CD4-positive, CD25-positive, alpha-beta regulatory T cell (primary cell): Measurements from ENCODE around the gene U2AF1L4. TPM values are rescaled to one million over a fixed set of nuclear protein-coding genes. Genes with fewer than 3 reads are reported as not detected.

ENCODE experiments used
- ATAC-seq, 2 donors: fragments of 150-1000 bp; cut with Tn5 transposase; one replicate each; pipeline ENCODE4 v1.10.0; 2021; ENCODE audit warnings: low read depth in 2 of 2, moderate number of reproducible peaks in 2 of 2, moderate library complexity in 1 of 2
- DNase-seq, 3 donors: peaks; one replicate each; pipeline versions ENCODE4 v3.0.0 to v3.0.0-alpha.2; 2012 to 2022; ENCODE audit warnings: mixed read lengths in 1 of 3
- H3K27ac ChIP-seq: one replicate; pipeline ENCODE4 v1.7.0; 2013; ENCODE audit warnings: mild to moderate bottlenecking, low read length; ENCODE audit not compliant: insufficient read depth, poor library complexity, severe bottlenecking
- H3K27me3 ChIP-seq: one replicate; pipeline ENCODE4 v1.7.0; 2013; ENCODE audit warnings: low read length; ENCODE audit not compliant: control insufficient read depth, insufficient read depth
- H3K36me3 ChIP-seq: one replicate; pipeline ENCODE4 v1.7.0; 2013; ENCODE audit warnings: mild to moderate bottlenecking, low read length, moderate library complexity; ENCODE audit not compliant: control insufficient read depth, insufficient read depth
- H3K4me1 ChIP-seq: 2 replicates; pipeline ENCODE4 v1.7.0; 2013; ENCODE audit warnings: mild to moderate bottlenecking, low read length; ENCODE audit not compliant: insufficient read depth, control insufficient read depth, poor library complexity, severe bottlenecking
- H3K4me3 ChIP-seq: one replicate; pipeline ENCODE4 v1.7.0; 2013; ENCODE audit warnings: low read depth, mild to moderate bottlenecking, low read length, moderate library complexity
- H3K9me3 ChIP-seq, 2 experiments: 1 replicate in 1 of 2; 2 replicates in 1 of 2; pipeline ENCODE4 v1.7.0; 2013; ENCODE audit warnings: low read length in 2 of 2, mild to moderate bottlenecking in 1 of 2, moderate library complexity in 1 of 2; ENCODE audit not compliant: control insufficient read depth in 2 of 2
- H3K27ac Mint-ChIP-seq, 3 donors: one replicate each; pipeline ENCODE4 v1.8.0; 2020 to 2022; ENCODE audit warnings: mild to moderate bottlenecking in 3 of 3, mixed read lengths in 3 of 3, moderate library complexity in 2 of 3
- H3K27me3 Mint-ChIP-seq: one replicate; pipeline ENCODE4 v1.8.0; 2022; ENCODE audit warnings: mild to moderate bottlenecking, mixed read lengths
- H3K36me3 Mint-ChIP-seq: one replicate; pipeline ENCODE4 v1.8.0; 2020; ENCODE audit warnings: mixed read lengths
- H3K4me1 Mint-ChIP-seq, 4 donors: one replicate each; pipeline ENCODE4 v1.8.0; 2020 to 2022; ENCODE audit warnings: mixed read lengths in 4 of 4, mild to moderate bottlenecking in 1 of 4
- H3K4me3 Mint-ChIP-seq, 4 donors: one replicate each; pipeline ENCODE4 v1.8.0; 2020 to 2022; ENCODE audit warnings: mild to moderate bottlenecking in 4 of 4, mixed read lengths in 4 of 4, moderate library complexity in 3 of 4
- H3K9me3 Mint-ChIP-seq, 7 donors: one replicate each; pipeline ENCODE4 v1.8.0; 2020 to 2022; ENCODE audit warnings: mixed read lengths in 7 of 7, mild to moderate bottlenecking in 3 of 7, moderate library complexity in 2 of 7
- polyA plus RNA-seq, 4 donors: library from polyadenylated mRNA; unstranded; fragments of 300-500 nt; fragmentation: Illumina TruSeq; gene quantifications; one replicate each; pipeline ENCODE4 v1.2.3, GENCODE V29; 2021
- total RNA-seq: library from RNA; stranded (reverse); gene quantifications from one replicate; pipeline ENCODE4 v1.2.3, GENCODE V29; 2022

Gene U2AF1L4
- total and polyA plus RNA-seq, 5 donors from 2014 or later, result 48.4 to 70.8 (median 62.6) TPM

DNA sequence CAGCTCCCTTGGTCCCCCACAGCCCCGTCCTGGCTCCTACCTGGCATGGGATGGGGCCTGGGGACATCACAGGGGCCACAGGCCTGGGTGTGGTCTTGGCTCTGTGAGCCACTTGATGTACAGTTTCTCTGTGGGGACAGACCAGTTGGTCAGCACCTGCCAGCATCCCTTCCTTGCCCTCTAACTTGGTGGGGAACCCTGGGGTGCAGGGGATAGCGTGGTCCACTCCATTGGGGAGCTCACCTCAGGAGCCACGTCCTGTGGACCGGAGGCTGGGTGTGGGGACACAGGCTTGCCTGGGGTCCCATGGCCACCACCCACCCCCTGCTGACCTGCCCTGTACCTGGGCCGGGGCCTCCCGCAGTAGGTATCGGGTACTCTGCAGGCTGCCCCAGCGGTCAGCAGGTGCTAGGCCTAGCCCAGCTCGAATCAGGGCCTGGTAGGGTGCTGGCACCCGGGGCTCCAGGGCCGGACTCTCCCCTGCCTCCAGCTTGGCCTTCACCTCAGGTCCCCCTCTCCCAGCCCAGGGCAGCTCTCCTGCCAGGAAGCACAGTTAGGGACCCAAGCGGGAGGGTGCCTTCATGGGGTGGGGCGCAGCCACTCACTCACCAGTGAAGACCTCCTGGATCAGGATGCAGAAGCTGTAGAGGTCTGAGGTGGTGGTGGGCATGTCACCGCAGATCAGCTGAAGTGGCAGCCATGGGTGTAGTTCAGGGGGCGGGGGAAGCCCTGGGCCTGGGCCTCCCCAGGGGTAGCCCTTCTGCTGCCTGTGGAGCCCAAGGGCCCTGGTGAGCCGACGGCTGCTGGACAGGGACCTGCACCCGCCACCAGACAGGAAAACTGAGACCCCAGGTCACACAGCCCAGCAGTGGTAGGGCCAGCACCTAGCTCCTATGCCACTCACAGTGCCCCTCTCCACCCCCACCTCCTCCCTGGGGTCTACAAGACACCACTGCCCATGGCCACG, 45.0 kb upstream of the U2AF1L4 start:
- Histone ChIP-seq H3K27me3 (no peaks in the 10 kb centered on the region), H3K9me3 (no peaks in the 10 kb centered on the region), H3K4me1 (no peaks in the 10 kb centered on the region), H3K36me3 (no peaks in the 10 kb centered on the region), H3K27ac (no peak overlapping the region), H3K4me3 (no peak overlapping the region)
- DNase-seq (no peak), ATAC-seq (no peak)
- Mint-ChIP-seq H3K27me3 (no peaks in the 10 kb centered on the region), H3K27ac (no peak overlapping the region), H3K4me3 (no peak overlapping the region), H3K4me1 (no peaks in the 10 kb centered on the region), H3K36me3 (no peaks in the 10 kb centered on the region), H3K9me3 (peaks cover 0 to 1% (median 0%) of the 10 kb centered on the region in 7 donors)

- H3K9me3 Mint-ChIP-seq, result peaks cover 0 to 1% (median 0%) of the 10 kb centered on the region in 7 donors
- H3K27me3 Mint-ChIP-seq, result no peaks in the 10 kb centered on the region
- H3K4me3 ChIP-seq, result no peak overlapping the region
- no peaks in the 10 kb centered on the region for H3K27me3 ChIP-seq
- H3K36me3 Mint-ChIP-seq, result no peaks in the 10 kb centered on the region
- H3K4me1 ChIP-seq, result no peaks in the 10 kb centered on the region
- H3K4me1 Mint-ChIP-seq, result no peaks in the 10 kb centered on the region
- no peak for DNase-seq
- no peak overlapping the region for H3K27ac Mint-ChIP-seq
- no peaks in the 10 kb centered on the region for H3K9me3 ChIP-seq
- H3K36me3 ChIP-seq, result no peaks in the 10 kb centered on the region
- H3K27ac ChIP-seq, result no peak overlapping the region
- H3K4me3 Mint-ChIP-seq, result no peak overlapping the region
- no peak for ATAC-seq
Observed at GRCh38 chr19:35789195-35789977, 44.2 kb upstream of the U2AF1L4 start.

DNA sequence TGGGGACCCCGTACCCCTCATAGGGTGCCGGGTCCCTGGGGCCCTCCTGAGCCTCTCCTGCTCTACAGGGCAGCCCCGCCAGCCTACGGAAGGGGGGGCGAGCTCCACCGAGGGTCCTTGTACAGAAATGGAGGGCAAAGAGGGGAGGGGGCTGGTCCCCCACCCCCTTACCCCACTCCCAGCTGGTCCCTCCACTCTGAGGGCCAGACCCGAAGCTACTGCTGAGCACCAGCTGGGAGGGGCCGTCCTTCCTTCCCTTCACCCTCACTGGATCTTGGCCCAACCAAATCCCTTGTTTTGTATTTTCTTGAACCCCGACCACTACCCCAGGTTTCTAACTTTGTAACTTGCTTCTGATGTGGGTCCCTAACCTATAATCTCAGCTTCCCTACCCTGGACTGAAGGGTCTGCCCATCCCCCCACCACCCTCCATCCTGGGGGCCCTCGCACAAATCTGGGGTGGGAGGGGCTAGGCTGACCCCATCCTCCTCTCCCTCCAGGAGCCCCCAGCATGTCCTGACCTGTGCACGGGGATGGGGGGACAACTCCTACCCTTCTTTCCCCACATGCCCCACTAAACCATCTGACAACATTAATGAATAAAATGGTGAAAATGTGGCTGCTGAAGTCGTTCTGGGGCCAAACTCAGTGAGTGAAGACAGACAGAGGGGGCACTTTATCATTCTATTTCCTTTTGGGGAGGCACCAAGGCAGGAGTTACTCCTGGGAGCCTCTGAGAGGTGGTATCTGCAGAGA, 43.2 kb upstream of the U2AF1L4 start:
- H3K27ac ChIP-seq, result no peak overlapping the region
- H3K4me1 ChIP-seq, result no peaks in the 10 kb centered on the region
- no peak overlapping the region for H3K4me3 ChIP-seq
- peaks cover 2% of the 10 kb centered on the region for H3K36me3 Mint-ChIP-seq
- H3K4me1 Mint-ChIP-seq, result no peaks in the 10 kb centered on the region
- H3K27me3 Mint-ChIP-seq, result no peaks in the 10 kb centered on the region
- H3K36me3 ChIP-seq, result no peaks in the 10 kb centered on the region
- no peak for DNase-seq
- no peak overlapping the region for H3K4me3 Mint-ChIP-seq
- H3K27ac Mint-ChIP-seq, result no peak overlapping the region
- no peaks in the 10 kb centered on the region for H3K27me3 ChIP-seq
- ATAC-seq, result no peak
- no peaks in the 10 kb centered on the region for H3K9me3 Mint-ChIP-seq
- H3K9me3 ChIP-seq, result no peaks in the 10 kb centered on the region

GRCh38 chr19:35787227-35787799, 42.1 kb upstream of the U2AF1L4 start:
- Mint-ChIP-seq H3K36me3 (peaks cover 8% of the 10 kb centered on the region), H3K4me3 (no peak overlapping the region), H3K4me1 (peaks cover 0 to 3% (median 0%) of the 10 kb centered on the region in 4 donors), H3K9me3 (no peaks in the 10 kb centered on the region), H3K27me3 (no peaks in the 10 kb centered on the region), H3K27ac (no peak overlapping the region)
- H3K36me3 ChIP-seq, result peaks cover 3% of the 10 kb centered on the region
- ATAC-seq (no peak), DNase-seq (no peak)
- H3K27ac ChIP-seq, result no peak overlapping the region
- no peak overlapping the region for H3K4me3 ChIP-seq
- H3K9me3 ChIP-seq, result no peaks in the 10 kb centered on the region
- H3K4me1 ChIP-seq, result no peaks in the 10 kb centered on the region
- no peaks in the 10 kb centered on the region for H3K27me3 ChIP-seq

DNA sequence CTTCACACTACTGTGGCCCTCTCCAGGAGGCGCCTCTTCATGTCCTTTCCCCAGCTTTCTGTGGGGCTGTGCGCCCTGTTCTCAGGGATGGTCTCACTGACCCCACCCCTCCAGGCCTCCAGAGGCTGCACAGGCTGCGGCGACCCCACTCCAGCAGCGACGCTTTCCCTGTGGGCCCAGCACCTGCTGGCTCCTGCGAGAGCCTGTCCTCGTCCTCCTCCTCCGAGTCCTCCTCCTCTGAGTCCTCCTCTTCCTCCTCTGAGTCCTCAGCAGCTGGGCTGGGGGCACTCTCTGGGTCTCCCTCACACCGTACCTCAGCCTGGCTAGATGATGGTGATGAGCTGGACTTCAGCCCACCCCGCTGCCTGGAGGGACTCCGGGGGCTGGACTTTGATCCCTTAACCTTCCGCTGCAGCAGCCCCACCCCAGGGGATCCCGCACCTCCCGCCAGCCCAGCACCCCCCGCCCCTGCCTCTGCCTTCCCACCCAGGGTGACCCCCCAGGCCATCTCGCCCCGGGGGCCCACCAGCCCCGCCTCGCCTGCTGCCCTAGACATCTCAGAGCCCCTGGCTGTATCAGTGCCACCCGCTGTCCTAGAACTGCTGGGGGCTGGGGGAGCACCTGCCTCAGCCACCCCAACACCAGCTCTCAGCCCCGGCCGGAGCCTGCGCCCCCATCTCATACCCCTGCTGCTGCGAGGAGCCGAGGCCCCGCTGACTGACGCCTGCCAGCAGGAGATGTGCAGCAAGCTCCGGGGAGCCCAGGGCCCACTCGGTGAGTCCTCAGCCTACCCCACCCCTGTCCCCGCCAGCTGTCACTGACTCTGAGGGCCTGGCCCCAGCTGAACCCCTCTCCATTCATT, 41.3 kb upstream of the U2AF1L4 start:
- no peak for ATAC-seq
- no peak overlapping the region for H3K4me3 Mint-ChIP-seq
- Histone ChIP-seq H3K4me3 (no peak overlapping the region), H3K27me3 (no peaks in the 10 kb centered on the region), H3K27ac (no peak overlapping the region), H3K36me3 (peaks cover 3% of the 10 kb centered on the region), H3K4me1 (no peaks in the 10 kb centered on the region), H3K9me3 (no peaks in the 10 kb centered on the region)
- no peaks in the 10 kb centered on the region for H3K9me3 Mint-ChIP-seq
- H3K27ac Mint-ChIP-seq, result no peak overlapping the region
- DNase-seq, result no peak
- H3K36me3 Mint-ChIP-seq, result peaks cover 9% of the 10 kb centered on the region
- no peaks in the 10 kb centered on the region for H3K27me3 Mint-ChIP-seq
- H3K4me1 Mint-ChIP-seq, result peaks cover 0 to 3% (median 0%) of the 10 kb centered on the region in 4 donors

- Mint-ChIP-seq H3K9me3 (no peaks in the 10 kb centered on the region), H3K36me3 (peaks cover 14% of the 10 kb centered on the region), H3K4me3 (no peak overlapping the region)
Observed at GRCh38 chr19:35785339-35785627, 40.1 kb upstream of the U2AF1L4 start.

More at GRCh38 chr19:35785339-35785627, 40.1 kb upstream of the U2AF1L4 start:
- Histone ChIP-seq H3K27me3 (no peaks in the 10 kb centered on the region), H3K36me3 (peaks cover 3% of the 10 kb centered on the region), H3K4me1 (no peaks in the 10 kb centered on the region), H3K9me3 (no peaks in the 10 kb centered on the region), H3K4me3 (no peak overlapping the region), H3K27ac (no peak overlapping the region)
- ATAC-seq, result no peak
- peaks cover 0 to 3% (median 0%) of the 10 kb centered on the region in 4 donors for H3K4me1 Mint-ChIP-seq
- H3K27me3 Mint-ChIP-seq, result no peaks in the 10 kb centered on the region
- DNase-seq, result no peak
- no peak overlapping the region for H3K27ac Mint-ChIP-seq
